GM12878 (cell line): ENCODE results near the gene CA7. TPM values are rescaled to one million over a fixed set of nuclear protein-coding genes. Genes with fewer than 3 reads are reported as not detected.

ENCODE experiments used
- CREM ChIP-seq: IDR thresholded peaks from 2 replicates; pipeline ENCODE4 v1.6.1; 2014; ENCODE audit warnings: antibody characterized with exemption, low read depth
- IKZF1 ChIP-seq: fragments of 450-650 bp; conservative IDR thresholded peaks from 2 replicates; pipeline ENCODE4 v1.6.1; 2017; ENCODE audit warnings: antibody characterized with exemption, mild to moderate bottlenecking
- JUND ChIP-seq: IDR thresholded peaks from 2 replicates; pipeline ENCODE4 v1.6.1; 2012; ENCODE audit warnings: low read depth, mild to moderate bottlenecking, low read length, improper control_type of control experiment, moderate library complexity
- KAT2A ChIP-seq: conservative IDR thresholded peaks from 2 replicates; pipeline ENCODE4 v1.6.1; 2011; ENCODE audit warnings: low read depth, low read length; ENCODE audit not compliant: control insufficient read depth
- SRF ChIP-seq, 2 experiments: IDR thresholded peaks; 2 replicates each; pipeline ENCODE4 v1.6.1; 2011; ENCODE audit warnings: low read depth in 2 of 2, low read length in 2 of 2, mild to moderate bottlenecking in 1 of 2, moderate library complexity in 1 of 2
- SUPT20H ChIP-seq: IDR thresholded peaks from 2 replicates; pipeline ENCODE4 v1.6.1; 2011; ENCODE audit warnings: low read depth, mild to moderate bottlenecking, low read length, moderate library complexity, borderline replicate concordance; ENCODE audit not compliant: control insufficient read depth
- TARDBP ChIP-seq: IDR thresholded peaks from 2 replicates; pipeline ENCODE4 v1.6.1; 2016; ENCODE audit warnings: borderline replicate concordance
- polyA plus RNA-seq, 11 experiments: library from polyadenylated mRNA; depleted of rRNA in 4 of 11; unstranded in 6 of 11; stranded (reverse) in 5 of 11; fragments of >200 nt; fragmentation: Nextera tagmentation in 4 of 11; fragmentation: Illumina TruSeq in 1 of 11; extraction: Ambion mirVana in 4 of 11; extraction: Trizol in 1 of 11; gene quantifications; 1 replicate in 1 of 11; 2 replicates in 10 of 11; pipeline versions ENCODE4 v1.2.1 to v1.2.3, GENCODE V29; 2011 to 2016; ENCODE audit warnings: inconsistent platforms in 2 of 11, missing spikeins in 2 of 11, low read depth in 1 of 11
- total RNA-seq, 4 experiments: library from RNA; depleted of rRNA in 3 of 4; stranded (reverse); fragments of >200 nt in 3 of 4; fragmentation: Illumina TruSeq in 1 of 4; extraction: Trizol in 1 of 4; gene quantifications; 2 replicates each; pipeline versions ENCODE4 v1.2.1 to v1.2.3, GENCODE V29; 2013 to 2021
- TF ChIP-seq, protein P1 (sequence below): fragments of 450-650 bp; IDR thresholded peaks from 2 replicates; pipeline ENCODE4 v1.6.1; 2017; ENCODE audit warnings: mild to moderate bottlenecking, moderate library complexity
- TF ChIP-seq, protein P2 (sequence below): fragments of 450-650 bp; IDR thresholded peaks from 2 replicates; pipeline ENCODE4 v1.6.1; 2017; ENCODE audit warnings: borderline replicate concordance
- TF ChIP-seq, protein P3 (sequence below): IDR thresholded peaks from 2 replicates; pipeline ENCODE4 v1.6.1; 2011; ENCODE audit warnings: borderline replicate concordance, low read depth, mild to moderate bottlenecking, moderate library complexity, mixed read lengths, low read length; ENCODE audit not compliant: insufficient read depth; ENCODE audit errors: extremely low read length
- TF ChIP-seq, protein P4 (sequence below): fragments of 450-650 bp; IDR thresholded peaks from 2 replicates; pipeline ENCODE4 v1.6.1; 2014; ENCODE audit warnings: mild to moderate bottlenecking
- TF ChIP-seq, protein P5 (sequence below): fragments of 450-650 bp; IDR thresholded peaks from 2 replicates; pipeline ENCODE4 v1.6.1; 2017; ENCODE audit warnings: mild to moderate bottlenecking
- TF ChIP-seq, protein P6 (sequence below): IDR thresholded peaks from 2 replicates; pipeline ENCODE4 v1.6.1; 2011; ENCODE audit warnings: low read depth, low read length, improper control_type of control experiment, borderline replicate concordance
- TF ChIP-seq, protein P7 (sequence below): IDR thresholded peaks from 2 replicates; pipeline ENCODE4 v1.6.1; 2011; ENCODE audit warnings: mild to moderate bottlenecking, low read depth, low read length, moderate library complexity; ENCODE audit not compliant: insufficient replicate concordance

Gene CA7
- total and polyA plus RNA-seq, 10 of the 15 experiments (the other 5 are each of a cell fraction or from before 2014, with no cell fraction given), result 0.04 TPM; not detected in 9

DNA sequence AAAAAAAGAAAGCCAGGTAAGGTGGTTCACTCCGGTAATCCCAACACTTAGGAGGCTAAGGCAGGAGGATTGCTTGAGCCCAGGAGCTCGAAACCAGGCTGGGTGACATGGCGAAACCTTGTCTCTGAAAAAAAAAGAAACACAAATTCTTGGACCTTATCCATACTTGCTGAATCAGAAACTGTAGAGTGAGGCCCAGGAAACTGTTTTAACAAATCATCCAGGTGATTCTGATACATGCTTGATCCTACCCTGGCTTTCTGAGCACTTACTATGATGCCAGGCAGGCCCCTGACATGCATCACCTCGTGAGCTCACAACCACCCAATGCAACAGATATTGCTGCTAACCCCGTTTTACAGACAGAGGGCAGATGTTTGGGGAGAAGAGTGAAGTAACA, 9.5 kb upstream of the CA7 start (continued):
- TF ChIP-seq, protein P1, sequence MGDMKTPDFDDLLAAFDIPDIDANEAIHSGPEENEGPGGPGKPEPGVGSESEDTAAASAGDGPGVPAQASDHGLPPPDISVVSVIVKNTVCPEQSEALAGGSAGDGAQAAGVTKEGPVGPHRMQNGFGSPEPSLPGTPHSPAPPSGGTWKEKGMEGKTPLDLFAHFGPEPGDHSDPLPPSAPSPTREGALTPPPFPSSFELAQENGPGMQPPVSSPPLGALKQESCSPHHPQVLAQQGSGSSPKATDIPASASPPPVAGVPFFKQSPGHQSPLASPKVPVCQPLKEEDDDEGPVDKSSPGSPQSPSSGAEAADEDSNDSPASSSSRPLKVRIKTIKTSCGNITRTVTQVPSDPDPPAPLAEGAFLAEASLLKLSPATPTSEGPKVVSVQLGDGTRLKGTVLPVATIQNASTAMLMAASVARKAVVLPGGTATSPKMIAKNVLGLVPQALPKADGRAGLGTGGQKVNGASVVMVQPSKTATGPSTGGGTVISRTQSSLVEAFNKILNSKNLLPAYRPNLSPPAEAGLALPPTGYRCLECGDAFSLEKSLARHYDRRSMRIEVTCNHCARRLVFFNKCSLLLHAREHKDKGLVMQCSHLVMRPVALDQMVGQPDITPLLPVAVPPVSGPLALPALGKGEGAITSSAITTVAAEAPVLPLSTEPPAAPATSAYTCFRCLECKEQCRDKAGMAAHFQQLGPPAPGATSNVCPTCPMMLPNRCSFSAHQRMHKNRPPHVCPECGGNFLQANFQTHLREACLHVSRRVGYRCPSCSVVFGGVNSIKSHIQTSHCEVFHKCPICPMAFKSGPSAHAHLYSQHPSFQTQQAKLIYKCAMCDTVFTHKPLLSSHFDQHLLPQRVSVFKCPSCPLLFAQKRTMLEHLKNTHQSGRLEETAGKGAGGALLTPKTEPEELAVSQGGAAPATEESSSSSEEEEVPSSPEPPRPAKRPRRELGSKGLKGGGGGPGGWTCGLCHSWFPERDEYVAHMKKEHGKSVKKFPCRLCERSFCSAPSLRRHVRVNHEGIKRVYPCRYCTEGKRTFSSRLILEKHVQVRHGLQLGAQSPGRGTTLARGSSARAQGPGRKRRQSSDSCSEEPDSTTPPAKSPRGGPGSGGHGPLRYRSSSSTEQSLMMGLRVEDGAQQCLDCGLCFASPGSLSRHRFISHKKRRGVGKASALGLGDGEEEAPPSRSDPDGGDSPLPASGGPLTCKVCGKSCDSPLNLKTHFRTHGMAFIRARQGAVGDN, result no peak
- TF ChIP-seq, protein P2, sequence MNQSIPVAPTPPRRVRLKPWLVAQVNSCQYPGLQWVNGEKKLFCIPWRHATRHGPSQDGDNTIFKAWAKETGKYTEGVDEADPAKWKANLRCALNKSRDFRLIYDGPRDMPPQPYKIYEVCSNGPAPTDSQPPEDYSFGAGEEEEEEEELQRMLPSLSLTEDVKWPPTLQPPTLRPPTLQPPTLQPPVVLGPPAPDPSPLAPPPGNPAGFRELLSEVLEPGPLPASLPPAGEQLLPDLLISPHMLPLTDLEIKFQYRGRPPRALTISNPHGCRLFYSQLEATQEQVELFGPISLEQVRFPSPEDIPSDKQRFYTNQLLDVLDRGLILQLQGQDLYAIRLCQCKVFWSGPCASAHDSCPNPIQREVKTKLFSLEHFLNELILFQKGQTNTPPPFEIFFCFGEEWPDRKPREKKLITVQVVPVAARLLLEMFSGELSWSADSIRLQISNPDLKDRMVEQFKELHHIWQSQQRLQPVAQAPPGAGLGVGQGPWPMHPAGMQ, result no peak
- TF ChIP-seq SRF (IDR thresholded peaks at IDR 0.05; ENCODE audit: low read depth in 2 of 2, low read length in 2 of 2), result no peak
- no peak for TF ChIP-seq SUPT20H
- TF ChIP-seq, protein P3, sequence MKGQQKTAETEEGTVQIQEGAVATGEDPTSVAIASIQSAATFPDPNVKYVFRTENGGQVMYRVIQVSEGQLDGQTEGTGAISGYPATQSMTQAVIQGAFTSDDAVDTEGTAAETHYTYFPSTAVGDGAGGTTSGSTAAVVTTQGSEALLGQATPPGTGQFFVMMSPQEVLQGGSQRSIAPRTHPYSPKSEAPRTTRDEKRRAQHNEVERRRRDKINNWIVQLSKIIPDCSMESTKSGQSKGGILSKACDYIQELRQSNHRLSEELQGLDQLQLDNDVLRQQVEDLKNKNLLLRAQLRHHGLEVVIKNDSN, result no peak
- TF ChIP-seq, protein P4, sequence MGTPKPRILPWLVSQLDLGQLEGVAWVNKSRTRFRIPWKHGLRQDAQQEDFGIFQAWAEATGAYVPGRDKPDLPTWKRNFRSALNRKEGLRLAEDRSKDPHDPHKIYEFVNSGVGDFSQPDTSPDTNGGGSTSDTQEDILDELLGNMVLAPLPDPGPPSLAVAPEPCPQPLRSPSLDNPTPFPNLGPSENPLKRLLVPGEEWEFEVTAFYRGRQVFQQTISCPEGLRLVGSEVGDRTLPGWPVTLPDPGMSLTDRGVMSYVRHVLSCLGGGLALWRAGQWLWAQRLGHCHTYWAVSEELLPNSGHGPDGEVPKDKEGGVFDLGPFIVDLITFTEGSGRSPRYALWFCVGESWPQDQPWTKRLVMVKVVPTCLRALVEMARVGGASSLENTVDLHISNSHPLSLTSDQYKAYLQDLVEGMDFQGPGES, result no peak
- TF ChIP-seq, protein P5, sequence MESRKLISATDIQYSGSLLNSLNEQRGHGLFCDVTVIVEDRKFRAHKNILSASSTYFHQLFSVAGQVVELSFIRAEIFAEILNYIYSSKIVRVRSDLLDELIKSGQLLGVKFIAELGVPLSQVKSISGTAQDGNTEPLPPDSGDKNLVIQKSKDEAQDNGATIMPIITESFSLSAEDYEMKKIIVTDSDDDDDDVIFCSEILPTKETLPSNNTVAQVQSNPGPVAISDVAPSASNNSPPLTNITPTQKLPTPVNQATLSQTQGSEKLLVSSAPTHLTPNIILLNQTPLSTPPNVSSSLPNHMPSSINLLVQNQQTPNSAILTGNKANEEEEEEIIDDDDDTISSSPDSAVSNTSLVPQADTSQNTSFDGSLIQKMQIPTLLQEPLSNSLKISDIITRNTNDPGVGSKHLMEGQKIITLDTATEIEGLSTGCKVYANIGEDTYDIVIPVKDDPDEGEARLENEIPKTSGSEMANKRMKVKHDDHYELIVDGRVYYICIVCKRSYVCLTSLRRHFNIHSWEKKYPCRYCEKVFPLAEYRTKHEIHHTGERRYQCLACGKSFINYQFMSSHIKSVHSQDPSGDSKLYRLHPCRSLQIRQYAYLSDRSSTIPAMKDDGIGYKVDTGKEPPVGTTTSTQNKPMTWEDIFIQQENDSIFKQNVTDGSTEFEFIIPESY, result no peak
- TF ChIP-seq, protein P6, sequence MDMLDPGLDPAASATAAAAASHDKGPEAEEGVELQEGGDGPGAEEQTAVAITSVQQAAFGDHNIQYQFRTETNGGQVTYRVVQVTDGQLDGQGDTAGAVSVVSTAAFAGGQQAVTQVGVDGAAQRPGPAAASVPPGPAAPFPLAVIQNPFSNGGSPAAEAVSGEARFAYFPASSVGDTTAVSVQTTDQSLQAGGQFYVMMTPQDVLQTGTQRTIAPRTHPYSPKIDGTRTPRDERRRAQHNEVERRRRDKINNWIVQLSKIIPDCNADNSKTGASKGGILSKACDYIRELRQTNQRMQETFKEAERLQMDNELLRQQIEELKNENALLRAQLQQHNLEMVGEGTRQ, result no peak
- TF ChIP-seq KAT2A, result no peak
- no peak for TF ChIP-seq IKZF1
- TF ChIP-seq JUND, result no peak
- TF ChIP-seq CREM, result no peak
- TF ChIP-seq, protein P7, sequence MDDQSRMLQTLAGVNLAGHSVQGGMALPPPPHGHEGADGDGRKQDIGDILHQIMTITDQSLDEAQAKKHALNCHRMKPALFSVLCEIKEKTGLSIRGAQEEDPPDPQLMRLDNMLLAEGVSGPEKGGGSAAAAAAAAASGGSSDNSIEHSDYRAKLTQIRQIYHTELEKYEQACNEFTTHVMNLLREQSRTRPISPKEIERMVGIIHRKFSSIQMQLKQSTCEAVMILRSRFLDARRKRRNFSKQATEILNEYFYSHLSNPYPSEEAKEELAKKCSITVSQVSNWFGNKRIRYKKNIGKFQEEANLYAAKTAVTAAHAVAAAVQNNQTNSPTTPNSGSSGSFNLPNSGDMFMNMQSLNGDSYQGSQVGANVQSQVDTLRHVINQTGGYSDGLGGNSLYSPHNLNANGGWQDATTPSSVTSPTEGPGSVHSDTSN, result no peak
- no peak for TF ChIP-seq TARDBP
